HG02970 (cell line): ENCODE measurements around the gene CD69.
"Not testable (repeated sequence)": the region's sequence is repeated elsewhere in the genome, so short reads cannot be mapped to it uniquely, and the experiment has no call there.

Experiments
- ATAC-seq: cut with Tn5 transposase; IDR thresholded peaks from one replicate; pipeline ENCODE4 v1.9.1; 2021; ENCODE audit warnings: mild to moderate bottlenecking, moderate library complexity, moderate number of reproducible peaks; ENCODE audit not compliant: unreplicated experiment, low FRiP score

CD69 gene

DNA sequence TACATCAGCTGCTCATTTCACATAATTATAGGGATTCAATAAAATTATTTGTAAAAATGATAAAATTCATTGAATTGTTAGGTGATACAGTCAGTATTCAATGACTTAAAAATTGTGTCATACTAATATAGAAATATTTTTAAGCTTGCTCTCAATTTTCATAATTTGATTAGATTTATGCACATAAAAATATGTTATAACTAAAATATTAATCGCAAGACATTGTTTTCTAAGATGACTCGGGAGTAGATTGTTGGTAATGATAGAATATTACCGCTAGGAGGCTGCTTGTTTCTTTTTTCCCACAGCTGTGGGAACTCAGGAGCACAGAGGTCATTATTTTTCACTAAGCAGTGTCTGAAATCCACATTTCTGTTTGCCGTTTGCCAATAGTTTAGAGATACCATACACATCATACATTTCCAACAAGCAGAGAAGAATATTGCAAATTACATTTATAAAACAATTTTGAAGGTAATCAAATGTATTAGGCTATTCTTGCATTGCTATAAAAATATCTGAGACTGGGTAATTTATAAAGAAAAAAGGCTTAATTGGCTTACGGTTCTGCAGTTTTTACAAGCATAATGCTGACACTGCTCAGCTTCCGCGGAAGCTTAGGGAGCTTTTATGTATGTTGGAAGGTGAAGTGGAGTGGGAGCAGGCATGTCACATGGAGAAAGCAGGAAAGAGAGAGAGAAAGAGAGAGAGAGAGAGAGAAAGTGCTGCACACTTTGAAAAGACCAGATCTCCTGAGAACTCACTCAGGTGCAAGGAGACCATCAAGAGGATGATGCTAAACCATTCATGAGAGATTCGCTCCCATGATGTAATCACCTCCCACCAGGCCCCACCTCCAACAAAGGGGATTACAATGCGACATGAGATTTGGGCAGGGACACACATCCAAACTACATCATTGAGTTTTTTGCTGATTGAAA, 9.2 kb downstream of the CD69 start:
- no peak for ATAC-seq

GRCh38 chr12:9750276-9751203, 10.2 kb downstream of the CD69 start:
- peak; percentile 52 for ATAC-seq

DNA sequence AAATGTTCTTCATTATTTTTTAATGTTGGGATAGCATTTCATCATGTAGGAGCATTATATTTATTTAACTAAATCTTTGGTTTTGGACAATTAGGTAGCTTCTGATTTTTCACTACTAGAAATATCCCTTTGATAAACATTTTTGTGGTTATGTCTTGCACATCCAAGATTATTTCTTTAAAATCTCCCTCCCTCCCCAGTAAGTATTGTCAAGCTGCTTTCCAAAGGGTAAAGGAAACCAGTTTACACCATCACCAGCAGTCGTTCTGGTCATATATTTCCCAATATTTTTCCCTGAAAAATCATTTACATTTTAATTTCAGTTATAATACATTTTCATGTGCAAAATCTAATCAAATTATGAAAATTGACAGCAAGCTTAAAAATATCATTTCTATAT, 11.1 kb downstream of the CD69 start:
- no peak for ATAC-seq

GRCh38 chr12:9745199-9745598, 15.5 kb downstream of the CD69 start:
- ATAC-seq: no peak

GRCh38 chr12:9742661-9743060, 18.0 kb downstream of the CD69 start:
- no peak for ATAC-seq

- no peak for ATAC-seq
Measured at GRCh38 chr12:9741726-9742125, 19.0 kb downstream of the CD69 start.

DNA sequence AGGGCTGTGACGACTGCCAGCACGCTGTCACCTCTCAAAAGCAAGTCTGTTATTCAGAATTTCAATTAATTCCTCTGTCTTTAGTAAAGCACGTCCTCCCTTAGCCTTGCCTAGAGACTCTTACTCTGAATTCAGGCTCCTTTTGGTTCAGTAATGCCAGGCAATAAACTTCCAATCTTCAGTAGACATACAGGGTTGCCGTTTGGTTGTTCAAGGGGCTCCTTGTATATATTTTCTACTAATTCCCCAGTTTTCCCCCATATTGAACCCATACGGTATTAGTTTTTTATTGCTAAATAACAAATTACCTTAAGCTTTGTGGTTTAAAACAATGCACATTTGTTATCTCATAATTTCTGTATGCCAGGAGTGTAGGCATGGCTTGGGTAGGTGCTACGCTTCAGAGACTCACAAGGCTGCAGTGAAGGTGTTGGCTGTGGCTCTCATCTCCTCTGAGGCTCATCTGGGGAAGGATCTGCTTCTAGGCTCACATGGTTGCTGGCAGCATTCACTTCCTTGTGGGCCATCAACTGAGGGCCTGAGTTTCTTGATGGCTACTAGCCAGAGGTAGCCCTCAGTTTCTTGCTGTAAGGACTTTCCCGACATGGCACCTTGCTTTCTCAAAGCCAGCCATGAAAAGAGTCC, 20.5 kb downstream of the CD69 start:
- ATAC-seq: no peak

DNA sequence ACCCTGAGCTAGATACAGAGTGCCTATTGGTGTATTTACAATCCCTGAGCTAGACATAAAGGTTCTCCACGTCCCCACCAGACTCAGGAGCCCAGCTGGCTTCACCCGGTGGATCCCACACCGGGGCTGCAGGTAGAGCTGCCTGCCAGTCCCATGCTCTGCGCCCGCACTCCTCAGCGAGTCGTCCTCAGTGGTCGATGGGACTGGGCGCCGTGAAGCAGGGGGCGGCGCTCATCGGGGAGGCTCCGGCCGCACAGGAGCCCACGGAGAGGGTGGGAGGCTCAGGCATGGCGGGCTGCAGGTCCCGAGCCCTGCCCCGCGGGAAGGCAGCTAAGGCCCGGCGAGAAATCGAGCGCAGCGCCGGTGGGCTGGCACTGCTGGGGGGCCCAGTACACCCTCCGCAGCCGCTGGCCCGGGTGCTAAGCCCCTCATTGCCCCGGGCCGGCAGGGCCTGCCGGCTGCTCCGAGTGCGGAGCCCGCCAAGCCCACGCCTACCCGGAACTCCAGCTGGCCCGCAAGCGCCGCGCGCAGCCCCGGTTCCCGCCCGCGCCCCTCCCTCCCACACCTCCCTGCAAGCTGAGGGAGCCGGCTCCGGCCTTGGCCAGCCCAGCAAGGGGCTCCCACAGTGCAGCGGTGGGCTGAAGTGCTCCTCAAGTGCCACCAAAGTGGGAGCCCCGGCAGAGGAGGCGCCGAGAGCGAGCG, 21.1 kb downstream of the CD69 start:
- ATAC-seq: not testable (repeated sequence)

GRCh38 chr12:9738905-9739304, 21.8 kb downstream of the CD69 start:
- ATAC-seq: not testable (repeated sequence)

- no peak for ATAC-seq
Measured at GRCh38 chr12:9736936-9737705, 23.6 kb downstream of the CD69 start.

GRCh38 chr12:9735601-9736000, 25.1 kb downstream of the CD69 start:
- ATAC-seq: no peak

DNA sequence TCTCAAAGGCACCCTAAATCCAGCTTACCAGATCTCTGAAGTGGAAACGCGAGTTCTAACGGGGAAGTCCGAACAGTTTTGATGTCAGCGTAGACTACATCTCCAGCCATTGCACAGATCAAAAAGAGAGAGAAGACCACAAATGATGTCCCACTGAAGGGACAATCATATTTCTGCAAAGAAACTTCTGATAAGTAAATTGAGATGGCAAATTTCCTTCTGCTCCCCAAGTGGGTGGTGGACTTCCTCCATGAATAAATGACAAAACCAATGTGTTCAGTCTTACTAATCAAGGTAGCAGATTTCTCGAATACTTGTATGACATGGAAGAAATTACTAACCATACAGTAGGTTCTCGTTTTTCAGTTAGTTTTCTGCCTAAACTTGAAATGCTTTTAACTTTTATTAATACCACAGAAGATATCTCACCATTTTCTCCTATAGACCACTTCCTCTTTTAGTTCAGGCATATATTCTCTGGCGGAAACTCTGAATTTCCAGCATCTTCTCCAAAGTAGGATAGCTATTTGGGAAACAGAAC, 27.7 kb downstream of the CD69 start, which contains the start of gene CLECL1:
Gene CLECL1, minus strand, starts transcription at position 177 of the 541 bp plus-strand sequence.
- ATAC-seq: no peak

- no peak for ATAC-seq
Measured at GRCh38 chr12:9731797-9732196, 28.9 kb downstream of the CD69 start.

GRCh38 chr12:9731393-9731792, 29.3 kb downstream of the CD69 start:
- no peak for ATAC-seq

GRCh38 chr12:9730591-9730990, 30.1 kb downstream of the CD69 start:
- ATAC-seq: no peak

DNA sequence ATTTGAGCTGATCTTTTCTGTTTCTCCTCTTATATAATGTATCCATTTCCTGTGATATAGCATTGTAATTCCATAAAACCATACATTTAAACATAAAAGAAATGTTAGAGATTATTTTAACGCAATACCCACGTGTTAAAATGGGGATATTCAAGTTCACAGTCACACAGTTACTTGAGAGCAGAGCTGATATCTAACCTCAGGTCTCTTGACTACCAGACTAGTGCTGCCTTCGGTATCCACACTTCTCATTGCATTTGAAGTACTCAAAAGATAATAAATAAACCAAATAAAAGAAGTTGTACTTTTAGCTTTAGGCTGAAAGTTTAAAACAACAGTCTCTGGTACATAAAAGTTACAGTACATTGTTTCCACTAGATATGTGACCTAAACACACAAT, 30.7 kb downstream of the CD69 start:
- no peak for ATAC-seq

- ATAC-seq: no peak
Measured at GRCh38 chr12:9729082-9729481, 31.6 kb downstream of the CD69 start.

GRCh38 chr12:9727813-9728212, 32.9 kb downstream of the CD69 start:
- no peak for ATAC-seq
